ENCODE data around the gene MCC. TPM values are rescaled to one million over a fixed set of nuclear protein-coding genes. Genes with fewer than 3 reads are reported as not detected.

The MCC gene
- total RNA-seq, 3 donors from 2014 or later: 24.3 to 46.5 (median 29.4) TPM

DNA sequence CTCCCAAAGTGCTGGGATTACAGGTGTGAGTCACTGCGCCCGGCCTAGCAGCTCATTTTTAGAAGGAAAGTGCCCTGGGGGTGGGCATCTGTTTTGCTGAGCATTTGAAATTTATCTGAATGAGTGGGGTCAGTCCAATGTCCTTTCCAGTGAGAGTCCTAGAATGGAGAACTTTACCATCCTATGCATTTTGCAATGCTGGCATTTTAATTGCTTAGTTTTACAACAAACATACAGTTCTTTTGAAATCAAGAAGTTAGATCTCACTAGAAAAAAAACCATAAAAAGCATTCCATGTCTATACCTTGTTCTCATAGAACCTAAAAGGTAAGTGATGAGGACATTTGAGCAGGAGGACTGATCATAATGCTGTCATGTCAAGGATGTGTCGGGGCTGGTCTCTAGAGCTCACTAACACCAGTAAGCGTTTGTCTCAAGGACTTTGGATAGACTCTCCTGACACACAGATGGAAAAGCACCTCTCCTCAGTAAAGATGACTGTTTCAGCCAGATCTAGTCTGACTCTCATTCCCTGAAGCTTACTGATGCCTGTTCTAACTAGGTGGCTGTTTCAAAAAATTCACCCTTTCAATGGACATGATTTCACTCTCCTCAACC is 427.7 kb downstream of the MCC start:
- Histone ChIP-seq H3K36me3 (no peaks in the 10 kb centered on the region), H3K4me1 (no peaks in the 10 kb centered on the region), H3K4me3 (no peak overlapping the region), H3K27me3 (no peaks in the 10 kb centered on the region), H3K27ac (no peak overlapping the region), H3K9me3 (no peaks in the 10 kb centered on the region)
- TF ChIP-seq POLR2AphosphoS5 (IDR thresholded peaks at IDR 0.05) (no peak), POLR2A (IDR thresholded peaks at IDR 0.05) (no peak)
- TF ChIP-seq, protein P1, sequence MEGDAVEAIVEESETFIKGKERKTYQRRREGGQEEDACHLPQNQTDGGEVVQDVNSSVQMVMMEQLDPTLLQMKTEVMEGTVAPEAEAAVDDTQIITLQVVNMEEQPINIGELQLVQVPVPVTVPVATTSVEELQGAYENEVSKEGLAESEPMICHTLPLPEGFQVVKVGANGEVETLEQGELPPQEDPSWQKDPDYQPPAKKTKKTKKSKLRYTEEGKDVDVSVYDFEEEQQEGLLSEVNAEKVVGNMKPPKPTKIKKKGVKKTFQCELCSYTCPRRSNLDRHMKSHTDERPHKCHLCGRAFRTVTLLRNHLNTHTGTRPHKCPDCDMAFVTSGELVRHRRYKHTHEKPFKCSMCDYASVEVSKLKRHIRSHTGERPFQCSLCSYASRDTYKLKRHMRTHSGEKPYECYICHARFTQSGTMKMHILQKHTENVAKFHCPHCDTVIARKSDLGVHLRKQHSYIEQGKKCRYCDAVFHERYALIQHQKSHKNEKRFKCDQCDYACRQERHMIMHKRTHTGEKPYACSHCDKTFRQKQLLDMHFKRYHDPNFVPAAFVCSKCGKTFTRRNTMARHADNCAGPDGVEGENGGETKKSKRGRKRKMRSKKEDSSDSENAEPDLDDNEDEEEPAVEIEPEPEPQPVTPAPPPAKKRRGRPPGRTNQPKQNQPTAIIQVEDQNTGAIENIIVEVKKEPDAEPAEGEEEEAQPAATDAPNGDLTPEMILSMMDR (IDR thresholded peaks at IDR 0.05): no peak
- no peak for DNase-seq (ENCODE audit: low spot score in 2 of 2)
- intact Hi-C loops (cut with DNase I; ENCODE audit: low total_unique reads): no loop called here

DNA sequence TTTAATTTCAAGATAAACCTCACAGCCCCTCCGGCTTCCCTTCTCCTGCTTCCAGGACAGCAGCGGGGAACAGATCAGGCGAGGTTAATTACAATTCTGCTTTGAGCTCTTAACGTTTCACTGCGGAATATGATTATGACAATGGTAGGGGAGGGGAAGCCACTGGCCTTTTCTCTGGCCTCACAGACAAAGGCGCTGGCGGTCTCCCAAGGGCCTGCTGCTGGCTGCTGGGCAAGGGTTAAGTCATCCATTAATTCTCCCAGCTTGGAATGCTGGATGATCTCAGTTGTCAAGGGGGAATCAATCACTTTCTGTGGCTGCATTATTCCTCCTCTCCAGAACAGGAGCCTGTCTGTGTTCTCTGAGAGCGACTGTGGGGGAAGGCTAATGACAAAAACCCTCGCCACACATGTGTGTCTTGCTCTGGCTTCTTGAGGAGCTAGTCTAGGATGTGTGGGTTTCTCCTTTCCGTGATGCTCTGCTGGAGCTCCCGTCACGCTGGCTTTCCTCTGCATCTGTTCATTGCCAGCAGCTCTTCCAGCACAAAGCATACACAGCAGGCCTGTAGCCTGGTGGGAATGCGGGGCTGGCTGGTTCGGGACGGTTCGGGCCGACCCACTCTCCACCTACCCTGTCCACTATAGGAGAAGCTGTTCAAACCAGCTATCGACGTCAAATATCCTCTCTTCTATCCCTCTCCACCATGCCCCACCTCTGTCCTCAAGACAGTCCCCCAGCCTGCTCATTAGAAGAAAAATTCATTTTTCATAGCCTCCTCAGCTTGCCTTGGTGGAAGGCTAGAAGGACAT is 428.8 kb downstream of the MCC start:
- DNase-seq (ENCODE audit: low spot score in 2 of 2): no peak

DNA sequence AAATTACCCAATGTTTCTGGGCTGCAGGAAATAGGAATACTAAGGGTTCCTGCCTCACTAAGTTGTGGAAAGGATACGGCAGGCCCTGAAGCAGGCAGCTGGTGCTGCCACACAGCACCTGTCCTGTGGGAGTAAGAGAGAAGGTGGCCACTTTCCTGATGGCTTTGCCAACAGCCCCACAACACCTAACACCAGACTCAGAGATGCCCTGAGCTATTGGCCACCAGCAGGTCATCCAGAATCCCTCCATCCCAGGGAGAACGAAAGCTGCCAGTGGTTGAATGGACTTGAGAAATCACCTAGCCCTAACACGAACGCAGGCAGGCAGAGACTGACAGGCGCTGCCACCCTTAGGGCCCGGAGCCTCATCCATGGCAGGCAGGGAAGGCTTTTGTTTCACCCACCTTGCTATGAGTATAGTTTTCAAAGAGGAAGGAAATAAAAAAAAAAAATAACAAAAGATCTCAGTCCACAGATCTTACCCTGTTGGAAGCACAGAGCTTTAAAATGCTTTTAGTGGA is 429.5 kb downstream of the MCC start:
- no peaks in the 10 kb centered on the region for H3K4me1 ChIP-seq
- intact Hi-C loops (cut with DNase I; ENCODE audit: low total_unique reads): no loop called here
- no peaks in the 10 kb centered on the region for H3K27me3 ChIP-seq
- TF ChIP-seq, protein P1 (IDR thresholded peaks at IDR 0.05): no peak
- TF ChIP-seq POLR2AphosphoS5 (IDR thresholded peaks at IDR 0.05): no peak
- no peak for TF ChIP-seq POLR2A (IDR thresholded peaks at IDR 0.05)
- H3K36me3 ChIP-seq: no peaks in the 10 kb centered on the region
- H3K27ac ChIP-seq: no peak overlapping the region
- no peak for DNase-seq (ENCODE audit: low spot score in 2 of 2)
- H3K9me3 ChIP-seq: no peaks in the 10 kb centered on the region
- H3K4me3 ChIP-seq: no peak overlapping the region

More for the DNA sequence above, 428.8 kb downstream of the MCC start:
- intact Hi-C loops (cut with DNase I; ENCODE audit: low total_unique reads): no loop called here
- no peak overlapping the region for H3K27ac ChIP-seq
- H3K36me3 ChIP-seq: no peaks in the 10 kb centered on the region
- H3K4me1 ChIP-seq: no peaks in the 10 kb centered on the region
- TF ChIP-seq POLR2A (IDR thresholded peaks at IDR 0.05) (no peak), POLR2AphosphoS5 (IDR thresholded peaks at IDR 0.05) (no peak)
- TF ChIP-seq, protein P1 (IDR thresholded peaks at IDR 0.05): no peak
- H3K27me3 ChIP-seq: no peaks in the 10 kb centered on the region
- H3K4me3 ChIP-seq: no peak overlapping the region
- H3K9me3 ChIP-seq: no peaks in the 10 kb centered on the region

DNA sequence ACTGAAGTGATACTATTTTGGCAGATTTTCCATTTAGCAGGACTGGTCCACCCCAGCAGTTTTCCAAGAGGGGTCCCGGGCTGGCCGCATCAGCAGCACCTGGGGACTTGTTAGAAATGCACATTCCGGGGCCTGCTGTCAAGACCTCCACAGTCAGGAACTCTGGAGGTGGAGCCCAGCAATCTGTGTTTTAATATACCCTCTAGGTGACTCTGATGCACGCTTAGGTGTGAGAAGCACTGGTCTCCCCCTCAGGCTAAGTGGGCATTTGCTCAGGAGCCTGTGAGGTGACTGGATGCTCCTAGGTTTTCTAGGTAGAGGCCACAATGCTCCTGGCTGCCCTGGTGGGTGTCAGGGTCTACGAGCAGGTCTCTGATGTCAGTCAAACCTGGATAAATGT is 430.0 kb downstream of the MCC start:
- H3K36me3 ChIP-seq: no peaks in the 10 kb centered on the region
- TF ChIP-seq POLR2AphosphoS5 (IDR thresholded peaks at IDR 0.05) (no peak), POLR2A (IDR thresholded peaks at IDR 0.05) (no peak)
- TF ChIP-seq, protein P1 (IDR thresholded peaks at IDR 0.05): no peak
- intact Hi-C loops (cut with DNase I; ENCODE audit: low total_unique reads): no loop called here

DNA sequence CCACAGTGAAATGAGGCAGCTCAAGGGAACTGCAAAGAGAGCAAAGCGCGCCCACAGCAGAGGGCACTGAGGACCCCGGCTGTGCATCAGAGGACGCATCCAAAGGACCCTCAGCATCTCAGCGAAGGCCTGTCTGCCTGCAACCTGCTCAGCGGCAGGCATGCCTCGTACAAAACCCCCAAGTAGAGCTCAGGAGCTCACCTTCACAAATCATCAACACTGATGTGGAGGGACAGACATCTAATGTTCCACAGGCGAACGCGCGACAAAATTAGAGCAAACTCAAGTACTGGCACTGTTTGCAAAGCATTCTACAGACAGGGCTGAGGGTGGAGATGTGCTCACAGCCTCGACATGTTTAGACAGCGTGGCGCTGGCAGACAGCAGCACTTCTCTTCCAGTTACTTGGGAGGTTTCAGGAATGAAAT is 430.7 kb downstream of the MCC start:
- DNase-seq (ENCODE audit: low spot score in 2 of 2): no peak
- Histone ChIP-seq H3K36me3 (no peaks in the 10 kb centered on the region), H3K27me3 (no peaks in the 10 kb centered on the region), H3K27ac (no peak overlapping the region), H3K4me1 (no peaks in the 10 kb centered on the region), H3K9me3 (no peaks in the 10 kb centered on the region), H3K4me3 (no peak overlapping the region)
- intact Hi-C loops (cut with DNase I; ENCODE audit: low total_unique reads): no loop called here
- TF ChIP-seq POLR2A (IDR thresholded peaks at IDR 0.05) (no peak), POLR2AphosphoS5 (IDR thresholded peaks at IDR 0.05) (no peak)
- TF ChIP-seq, protein P1 (IDR thresholded peaks at IDR 0.05): no peak

More for the DNA sequence above, 430.0 kb downstream of the MCC start:
- DNase-seq (ENCODE audit: low spot score in 2 of 2): no peak
- no peaks in the 10 kb centered on the region for H3K27me3 ChIP-seq
- H3K9me3 ChIP-seq: no peaks in the 10 kb centered on the region
- H3K4me1 ChIP-seq: no peaks in the 10 kb centered on the region
- H3K27ac ChIP-seq: no peak overlapping the region
- no peak overlapping the region for H3K4me3 ChIP-seq

Data from breast epithelium (tissue), 4 donors.